ENCODE measurements around the gene RYR1. TPM values are rescaled to one million over a fixed set of nuclear protein-coding genes. Genes with fewer than 3 reads are reported as not detected.
A peak's percentile ranks its signal among the peaks of the same experiment; 100 is the strongest.

RYR1 gene
- total RNA-seq, 1 experiment from 2014 or later, result 34.2 TPM

- no peak overlapping the region for H3K4me3 ChIP-seq (ENCODE audit: low read depth in 2 of 2, low read length in 2 of 2)
- TF ChIP-seq TCF7L2 (IDR thresholded peaks at IDR 0.05; ENCODE audit: low read depth, low read length), result no peak
- TF ChIP-seq POLR2AphosphoS5 (IDR thresholded peaks at IDR 0.05; ENCODE audit: low read depth, low read length), result no peak
- no peak for TF ChIP-seq SIN3A (IDR thresholded peaks at IDR 0.05; ENCODE audit: borderline replicate concordance, insufficient read depth, low read depth, low read length)
- no peak for TF ChIP-seq CTCF (IDR thresholded peaks at IDR 0.05)
- TF ChIP-seq REST (IDR thresholded peaks at IDR 0.05; ENCODE audit: insufficient read depth in 1 of 2, low read depth in 2 of 2, low read length in 1 of 2), result no peak
- DNase-seq (ENCODE audit: low read depth, low spot score) (no peak), ATAC-seq (no peak)
- peaks cover 5% of the 10 kb centered on the region; the same call in 1 of the 2 replicates for H3K27me3 ChIP-seq (ENCODE audit: control insufficient read depth, insufficient read depth, low read length)
- H3K27ac ChIP-seq (ENCODE audit: low read length), result no peak overlapping the region
- ChIA-PET POLR2A (interaction anchor here (0.6 kb wide), 1 partner anchor 1092 kb away, joined by 4 read pairs; no protein-coding TSS in a partner anchor), CTCF (interaction anchor here (0.5 to 1.1 kb wide), 5 partner anchors 9 to 102 kb away, joined by 3 to 5 read pairs (median 3); no protein-coding TSS in a partner anchor)
- peaks cover 4% of the 10 kb centered on the region; the same call in 1 of the 2 replicates for H3K4me1 ChIP-seq (ENCODE audit: control insufficient read depth, insufficient read depth, low read length)
- intact Hi-C loops (cut with micrococcal nuclease; ENCODE audit: unreplicated experiment) (no loop called here), in situ Hi-C loops (cut with HindIII; ENCODE audit: low pct_unique_long_range_greater_than_20kb, low sequenced_read_pairs) (no loop called here)
- no TSS peak for BruUV-seq (replicated peaks)
- peaks cover 10% of the 10 kb centered on the region; the same call in 1 of the 2 replicates for H3K9me3 ChIP-seq (ENCODE audit: control insufficient read depth, insufficient read depth, low read depth, low read length)
- H3K36me3 ChIP-seq (ENCODE audit: control insufficient read depth, insufficient read depth, low read length), result no peaks in the 10 kb centered on the region
Measured at GRCh38 chr19:38532939-38533338, 99.4 kb downstream of the RYR1 start.

GRCh38 chr19:38534574-38534973, 101.1 kb downstream of the RYR1 start:
- no peak for DNase-seq (ENCODE audit: low read depth, low spot score)
- H3K36me3 ChIP-seq (ENCODE audit: control insufficient read depth, insufficient read depth, low read length), result no peaks in the 10 kb centered on the region
- 0 out of 2 replicates have a peak, but pooled peaks have one; percentile 7 for ATAC-seq
- no TSS peak for BruUV-seq (replicated peaks)
- H3K4me3 ChIP-seq (ENCODE audit: low read depth in 2 of 2, low read length in 2 of 2), result no peak overlapping the region
- intact Hi-C loops (cut with micrococcal nuclease; ENCODE audit: unreplicated experiment) (no loop called here), in situ Hi-C loops (cut with HindIII; ENCODE audit: low pct_unique_long_range_greater_than_20kb, low sequenced_read_pairs) (no loop called here)
- TF ChIP-seq REST (IDR thresholded peaks at IDR 0.05; ENCODE audit: insufficient read depth in 1 of 2, low read depth in 2 of 2, low read length in 1 of 2) (no peak), CTCF (IDR thresholded peaks at IDR 0.05) (no peak), TCF7L2 (IDR thresholded peaks at IDR 0.05; ENCODE audit: low read depth, low read length) (no peak), SIN3A (IDR thresholded peaks at IDR 0.05; ENCODE audit: borderline replicate concordance, insufficient read depth, low read depth, low read length) (no peak), POLR2AphosphoS5 (IDR thresholded peaks at IDR 0.05; ENCODE audit: low read depth, low read length) (no peak)
- CTCF ChIA-PET, result interaction anchor here (0.6 to 1.0 kb wide), 3 partner anchors 16 to 325 kb away, joined by 6 to 9 read pairs (median 6); no protein-coding TSS in a partner anchor
- no peak overlapping the region for H3K27ac ChIP-seq (ENCODE audit: low read length)
- peaks cover 10% of the 10 kb centered on the region; the same call in 1 of the 2 replicates for H3K9me3 ChIP-seq (ENCODE audit: control insufficient read depth, insufficient read depth, low read depth, low read length)
- H3K4me1 ChIP-seq (ENCODE audit: control insufficient read depth, insufficient read depth, low read length), result no peaks in the 10 kb centered on the region
- POLR2A ChIA-PET, result interaction anchor here (0.6 to 0.7 kb wide), 3 partner anchors 46 to 562 kb away, joined by 4 to 13 read pairs (median 6); no protein-coding TSS in a partner anchor
- peaks cover 9% of the 10 kb centered on the region for H3K27me3 ChIP-seq (ENCODE audit: control insufficient read depth, insufficient read depth, low read length)
